ENCODE results near the gene DDX24.

Gene DDX24

DNA sequence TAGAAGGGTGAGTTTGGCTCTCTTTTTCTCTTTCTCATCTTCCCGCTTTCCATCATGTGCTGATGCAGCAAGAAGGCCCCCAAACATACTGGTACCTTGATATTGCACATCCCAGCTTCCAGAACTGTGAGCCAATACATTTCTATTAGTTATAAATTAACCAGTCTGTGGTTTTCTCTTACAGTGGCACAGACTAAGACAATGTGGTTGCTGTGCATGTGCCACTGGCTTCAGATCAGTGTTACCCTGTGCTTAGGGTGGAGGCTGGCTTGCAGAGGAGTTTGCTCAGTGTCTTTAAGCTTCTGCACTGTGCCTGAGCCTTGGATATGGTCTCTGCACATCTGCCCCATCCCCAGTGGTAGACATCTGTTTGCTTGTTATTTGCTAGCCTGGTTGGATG is 42.9 kb upstream of the DDX24 start:
- Mint-ChIP-seq H3K4me3 (no peak overlapping the region), H3K36me3 (ENCODE audit: low read depth) (peaks cover 5% of the 10 kb centered on the region), H3K9me3 (peaks cover 14% of the 10 kb centered on the region), H3K27me3 (ENCODE audit: low read depth) (no peaks in the 10 kb centered on the region), H3K27ac (no peak overlapping the region), H3K4me1 (peaks cover 16% of the 10 kb centered on the region)
- TF ChIP-seq, protein P1, sequence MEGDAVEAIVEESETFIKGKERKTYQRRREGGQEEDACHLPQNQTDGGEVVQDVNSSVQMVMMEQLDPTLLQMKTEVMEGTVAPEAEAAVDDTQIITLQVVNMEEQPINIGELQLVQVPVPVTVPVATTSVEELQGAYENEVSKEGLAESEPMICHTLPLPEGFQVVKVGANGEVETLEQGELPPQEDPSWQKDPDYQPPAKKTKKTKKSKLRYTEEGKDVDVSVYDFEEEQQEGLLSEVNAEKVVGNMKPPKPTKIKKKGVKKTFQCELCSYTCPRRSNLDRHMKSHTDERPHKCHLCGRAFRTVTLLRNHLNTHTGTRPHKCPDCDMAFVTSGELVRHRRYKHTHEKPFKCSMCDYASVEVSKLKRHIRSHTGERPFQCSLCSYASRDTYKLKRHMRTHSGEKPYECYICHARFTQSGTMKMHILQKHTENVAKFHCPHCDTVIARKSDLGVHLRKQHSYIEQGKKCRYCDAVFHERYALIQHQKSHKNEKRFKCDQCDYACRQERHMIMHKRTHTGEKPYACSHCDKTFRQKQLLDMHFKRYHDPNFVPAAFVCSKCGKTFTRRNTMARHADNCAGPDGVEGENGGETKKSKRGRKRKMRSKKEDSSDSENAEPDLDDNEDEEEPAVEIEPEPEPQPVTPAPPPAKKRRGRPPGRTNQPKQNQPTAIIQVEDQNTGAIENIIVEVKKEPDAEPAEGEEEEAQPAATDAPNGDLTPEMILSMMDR (IDR thresholded peaks at IDR 0.05; ENCODE audit: unreplicated experiment in 3 of 3), result no peak

DNA sequence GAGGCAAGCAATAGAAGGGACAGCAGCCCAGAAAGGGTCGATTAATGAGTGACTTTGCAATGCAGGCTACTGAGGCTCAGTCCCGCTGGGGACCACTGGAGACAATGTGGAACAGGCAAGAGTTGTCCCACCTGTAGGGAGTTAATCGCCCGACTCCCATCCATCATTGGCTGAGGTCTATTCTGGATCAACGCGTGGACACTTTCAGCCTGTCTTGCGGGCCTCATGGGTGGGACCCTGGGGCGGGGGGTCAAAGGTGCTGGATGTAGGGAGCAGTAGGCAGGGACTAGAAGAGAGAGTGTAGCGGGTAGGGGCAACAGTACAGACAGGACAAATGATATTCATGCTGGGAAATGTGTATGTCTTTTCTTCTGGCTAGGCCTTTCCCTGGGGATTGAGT is 42.3 kb upstream of the DDX24 start:
- TF ChIP-seq, protein P1 (IDR thresholded peaks at IDR 0.05; ENCODE audit: unreplicated experiment in 3 of 3), result no peak
- Mint-ChIP-seq H3K36me3 (ENCODE audit: low read depth) (peaks cover 5% of the 10 kb centered on the region), H3K27ac (no peak overlapping the region), H3K4me3 (no peak overlapping the region), H3K27me3 (ENCODE audit: low read depth) (peaks cover 3% of the 10 kb centered on the region), H3K9me3 (peaks cover 14% of the 10 kb centered on the region), H3K4me1 (peaks cover 16% of the 10 kb centered on the region)

DNA sequence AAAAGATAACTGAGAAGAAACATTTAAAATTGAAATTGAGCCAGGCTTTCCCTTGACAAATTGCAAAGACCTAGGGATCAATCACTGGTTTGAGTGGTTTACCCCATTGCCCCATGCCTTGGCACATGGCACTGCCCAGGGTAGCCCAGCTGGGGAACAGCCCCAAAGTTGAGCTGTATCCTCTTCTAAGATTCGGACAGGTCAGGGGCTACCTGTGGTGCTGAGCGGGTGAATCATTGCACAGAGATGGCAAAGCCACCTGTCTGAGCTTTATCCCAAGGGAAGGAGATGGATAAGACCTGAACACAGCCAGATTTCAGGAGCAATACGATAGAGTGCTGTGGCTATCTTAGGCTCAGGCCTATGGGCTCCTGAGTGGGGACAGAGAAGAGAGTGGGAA is 41.4 kb upstream of the DDX24 start:
- Mint-ChIP-seq H3K4me3 (no peak overlapping the region), H3K27me3 (ENCODE audit: low read depth) (peaks cover 3% of the 10 kb centered on the region), H3K36me3 (ENCODE audit: low read depth) (peaks cover 5% of the 10 kb centered on the region), H3K27ac (peak overlapping the region in 1 of 3 experiments; percentile 49), H3K4me1 (peaks cover 16% of the 10 kb centered on the region), H3K9me3 (peaks cover 14% of the 10 kb centered on the region)
- TF ChIP-seq, protein P1 (IDR thresholded peaks at IDR 0.05; ENCODE audit: unreplicated experiment in 3 of 3), result no peak

DNA sequence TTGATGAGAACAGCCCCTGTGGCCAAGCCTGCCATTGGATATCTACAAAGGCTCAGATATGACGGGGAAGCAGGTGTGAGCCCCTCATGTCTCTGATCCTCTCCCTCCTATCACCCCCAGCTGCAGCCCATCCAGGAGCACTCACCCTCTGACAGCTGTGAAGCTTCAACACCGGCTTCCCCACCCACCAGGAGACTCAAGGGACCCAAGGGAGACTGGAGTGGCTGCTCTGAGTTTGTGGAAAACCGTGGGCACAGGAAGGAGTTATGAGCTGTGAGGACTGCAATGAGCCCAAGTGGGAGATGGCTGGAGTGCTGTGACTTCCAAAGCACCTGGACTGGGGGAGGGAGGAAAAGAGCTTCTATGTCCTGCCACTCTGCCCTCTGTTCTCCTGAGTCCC is 40.5 kb upstream of the DDX24 start:
- H3K4me1 Mint-ChIP-seq, result peaks cover 16% of the 10 kb centered on the region
- peaks cover 5% of the 10 kb centered on the region for H3K36me3 Mint-ChIP-seq (ENCODE audit: low read depth)
- no peak overlapping the region for H3K4me3 Mint-ChIP-seq
- TF ChIP-seq, protein P1 (IDR thresholded peaks at IDR 0.05; ENCODE audit: unreplicated experiment in 3 of 3), result no peak
- peak overlapping the region; percentile 43 to 77 (median 70) for H3K27ac Mint-ChIP-seq
- H3K27me3 Mint-ChIP-seq (ENCODE audit: low read depth), result peaks cover 3% of the 10 kb centered on the region
- peaks cover 14% of the 10 kb centered on the region for H3K9me3 Mint-ChIP-seq

DNA sequence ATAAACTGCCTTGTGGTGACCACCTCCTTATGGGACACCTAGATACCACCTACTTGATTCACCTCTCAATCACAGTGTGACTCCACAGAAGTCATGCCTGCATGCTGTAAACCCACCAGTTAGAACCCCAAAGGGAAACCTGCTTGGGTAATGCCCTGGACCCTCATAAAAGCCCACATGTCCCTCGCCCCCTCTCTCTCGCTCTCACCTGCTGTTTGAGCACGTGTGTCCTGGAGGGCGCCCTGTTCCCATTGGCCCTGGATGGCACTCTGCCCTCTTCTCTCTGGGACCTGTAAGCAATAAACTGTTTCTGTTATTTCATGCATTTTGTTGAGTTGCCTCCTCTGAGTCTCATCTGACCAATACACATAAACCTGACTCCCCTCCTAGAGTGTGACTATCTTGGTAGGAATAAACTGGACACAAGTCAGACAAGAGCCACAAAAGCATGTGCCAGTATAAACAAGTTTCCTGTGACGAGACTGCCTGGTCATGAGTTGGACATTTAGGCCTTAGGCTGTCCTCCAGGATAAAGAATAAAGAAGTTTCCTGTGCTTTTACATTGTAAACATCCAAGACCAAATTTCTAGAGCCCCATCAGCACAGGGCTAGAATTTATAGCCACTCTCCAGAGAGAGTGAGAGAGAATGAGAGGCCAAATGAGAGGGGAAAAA is 39.8 kb upstream of the DDX24 start:
- Mint-ChIP-seq H3K36me3 (ENCODE audit: low read depth) (peaks cover 5% of the 10 kb centered on the region), H3K4me3 (no peak overlapping the region), H3K4me1 (peaks cover 16% of the 10 kb centered on the region), H3K27ac (peak overlapping the region; percentile 43 to 77 (median 70)), H3K9me3 (peaks cover 14% of the 10 kb centered on the region), H3K27me3 (ENCODE audit: low read depth) (peaks cover 10% of the 10 kb centered on the region)
- TF ChIP-seq, protein P1 (IDR thresholded peaks at IDR 0.05; ENCODE audit: unreplicated experiment in 3 of 3), result no peak

DNA sequence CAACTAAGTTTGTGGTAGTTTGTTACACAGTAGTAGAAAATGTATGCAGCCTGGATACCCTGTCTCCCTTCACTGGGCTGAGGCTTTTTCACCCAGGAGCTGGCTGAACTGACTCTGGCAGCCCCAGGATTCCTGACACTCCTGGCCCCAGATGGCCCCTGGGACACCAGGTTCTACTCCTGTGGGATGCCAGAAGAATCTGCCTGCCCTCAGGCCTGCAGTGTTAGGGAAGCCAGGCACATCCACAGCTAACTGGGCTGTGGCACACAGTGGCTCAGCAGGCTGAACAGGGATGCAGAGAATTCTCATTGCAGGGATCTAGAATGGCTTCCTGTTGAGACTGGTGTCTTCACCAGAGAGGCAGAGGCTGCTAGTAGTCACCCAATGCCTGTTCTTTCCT is 38.1 kb upstream of the DDX24 start:
- TF ChIP-seq, protein P1 (IDR thresholded peaks at IDR 0.05; ENCODE audit: unreplicated experiment in 3 of 3), result no peak
- peaks cover 5% of the 10 kb centered on the region for H3K36me3 Mint-ChIP-seq (ENCODE audit: low read depth)
- no peak overlapping the region for H3K27ac Mint-ChIP-seq

More for the DNA sequence above, 38.1 kb upstream of the DDX24 start:
- H3K27me3 Mint-ChIP-seq (ENCODE audit: low read depth), result peaks cover 10% of the 10 kb centered on the region
- no peak overlapping the region for H3K4me3 Mint-ChIP-seq
- H3K9me3 Mint-ChIP-seq, result peaks cover 14% of the 10 kb centered on the region
- H3K4me1 Mint-ChIP-seq, result peaks cover 32% of the 10 kb centered on the region
